Small intestine (tissue), 7 donors: ENCODE data around the gene SHPK. TPM values are rescaled to one million over a fixed set of nuclear protein-coding genes. Genes with fewer than 3 reads are reported as not detected.
"Not testable (repeated sequence)": the region's sequence is repeated elsewhere in the genome, so short reads cannot be mapped to it uniquely, and the experiment has no call there.

ENCODE experiments used
- DNase-seq, 2 donors: peaks; one replicate each; pipeline versions ENCODE4 v3.0.0 to v3.0.0-alpha.2; 2013
- FAIRE-seq: peaks from 2 replicates; lab custom pipeline; 2012; peaks lifted over from hg19 to GRCh38; lab: Jason Lieb, UNC
- H3K27ac ChIP-seq, 3 donors: one replicate each; pipeline ENCODE4 v1.5.1; 2013; ENCODE audit warnings: low read length in 2 of 3, mild to moderate bottlenecking in 2 of 3, control low read depth in 1 of 3, inconsistent platforms in 1 of 3, low read depth in 1 of 3, moderate library complexity in 1 of 3
- H3K27me3 ChIP-seq, 3 donors: one replicate each; pipeline ENCODE4 v1.6.1; 2013; ENCODE audit warnings: low read length in 3 of 3, inconsistent platforms in 1 of 3; ENCODE audit not compliant: control insufficient read depth in 3 of 3, insufficient read depth in 3 of 3
- H3K36me3 ChIP-seq, 3 donors: one replicate each; pipeline ENCODE4 v1.6.1; 2013; ENCODE audit warnings: low read length in 3 of 3, inconsistent platforms in 1 of 3, low read depth in 1 of 3, mild to moderate bottlenecking in 1 of 3, moderate library complexity in 1 of 3; ENCODE audit not compliant: control insufficient read depth in 3 of 3, insufficient read depth in 2 of 3
- H3K4me1 ChIP-seq, 3 donors: one replicate each; pipeline ENCODE4 v1.6.1; 2013; ENCODE audit warnings: low read length in 2 of 3, inconsistent platforms in 1 of 3, low read depth in 1 of 3, mild to moderate bottlenecking in 1 of 3, moderate library complexity in 1 of 3; ENCODE audit not compliant: control insufficient read depth in 3 of 3, insufficient read depth in 2 of 3
- H3K4me3 ChIP-seq, 3 donors: one replicate each; pipeline ENCODE4 v1.5.1; 2013; ENCODE audit warnings: low read length in 3 of 3, control low read depth in 1 of 3, inconsistent platforms in 1 of 3, low read depth in 1 of 3, mild to moderate bottlenecking in 1 of 3, moderate library complexity in 1 of 3
- H3K9me3 ChIP-seq, 2 donors: one replicate each; pipeline ENCODE4 v1.6.1; 2013; ENCODE audit warnings: low read depth in 1 of 2, low read length in 1 of 2; ENCODE audit not compliant: control insufficient read depth in 2 of 2, insufficient read depth in 1 of 2
- WGBS, 3 donors: extraction: QIAGEN DNeasy Blood & Tissue Kit; methylation state at CpG; one replicate each; pipeline ENCODE4 v1.1.7; 2013; 5-methylcytosine and 5-hydroxymethylcytosine counted together
- polyA plus RNA-seq, 4 donors: library from polyadenylated mRNA; stranded (reverse) in 3 of 4; unstranded in 1 of 4; fragments of 200-250 nt in 3 of 4; fragments of 120-200 nt in 1 of 4; gene quantifications; one replicate each; pipeline versions ENCODE4 v1.2.1 to v1.2.3, GENCODE V29; 2013
- donor health status: healthy with polysubstance abuse.
- donor health status: control.
- donor health status: control.
- donor health status: Bipolar disorder and iron deficiency.
- donor health status: healthy.

The SHPK gene
- polyA plus RNA-seq, 4 donors = 12.7 to 21.9 (median 18.1) TPM

GRCh38 chr17:3565143-3565542 lies 70.9 kb downstream of the SHPK start:
- Histone ChIP-seq H3K36me3 (peaks cover 0 to 33% (median 5%) of the 10 kb centered on the region in 3 donors), H3K4me3 (no peak overlapping the region), H3K9me3 (no peaks in the 10 kb centered on the region), H3K27ac (no peak overlapping the region), H3K27me3 (no peaks in the 10 kb centered on the region), H3K4me1 (no peaks in the 10 kb centered on the region)
- FAIRE-seq = no peak
- DNase-seq = no peak
- 85 to 95% (median 86%) methylated on average over 4 of the region's 4 CpGs for WGBS, 3 donors

- WGBS, 3 donors = 96 to 98% (median 97%) methylated on average over 18 to 28 of the region's 28 CpGs
- not testable (repeated sequence) for FAIRE-seq, H3K4me3 ChIP-seq, H3K27me3 ChIP-seq, H3K27ac ChIP-seq, DNase-seq, H3K4me1 ChIP-seq, H3K9me3 ChIP-seq
- peaks cover 0 to 24% (median 5%) of the 10 kb centered on the region in 3 donors for H3K36me3 ChIP-seq
Observed at GRCh38 chr17:3564241-3564640, 71.8 kb downstream of the SHPK start.

GRCh38 chr17:3559270-3559645 lies 76.8 kb downstream of the SHPK start:
- DNase-seq (no peak), FAIRE-seq (no peak)
- Histone ChIP-seq H3K36me3 (peaks cover 0 to 4% (median 0%) of the 10 kb centered on the region in 3 donors), H3K4me3 (no peak overlapping the region), H3K27ac (peak overlapping the region in 1 of 3 donors; percentile 85), H3K27me3 (no peaks in the 10 kb centered on the region), H3K9me3 (no peaks in the 10 kb centered on the region), H3K4me1 (peaks cover 0 to 28% (median 2%) of the 10 kb centered on the region in 3 donors)
- WGBS, 3 donors = 87 to 93% (median 91%) methylated on average over 9 of the region's 9 CpGs

- Histone ChIP-seq H3K27me3 (no peaks in the 10 kb centered on the region), H3K27ac (peak overlapping the region in 2 of 3 donors; percentile 77 to 85), H3K36me3 (peaks cover 0 to 9% (median 0%) of the 10 kb centered on the region in 3 donors), H3K9me3 (no peaks in the 10 kb centered on the region), H3K4me3 (no peak overlapping the region), H3K4me1 (peaks cover 0 to 28% (median 2%) of the 10 kb centered on the region in 3 donors)
- DNase-seq (peak; percentile 49 to 68), FAIRE-seq (no peak)
- WGBS, 3 donors = 21 to 35% (median 24%) methylated on average over 25 of the region's 25 CpGs
Observed at GRCh38 chr17:3558603-3559269, 77.3 kb downstream of the SHPK start.

Other genes with a start within 250 kb of the SHPK start
- gene OR3A2, start 249.9 kb downstream of the SHPK start, polyA plus RNA-seq = under 1 TPM in 1 of 4 donors, not detected in 3; 0.16 TPM
- not detected for gene OR1E1, start 237.8 kb downstream of the SHPK start, polyA plus RNA-seq
- gene OR3A3, start 224.9 kb downstream of the SHPK start, polyA plus RNA-seq = not detected
- gene OR1E2, start 202.4 kb downstream of the SHPK start, polyA plus RNA-seq = not detected
- gene SPATA22, start 164.4 kb downstream of the SHPK start, polyA plus RNA-seq = under 1 TPM in 1 of 4 donors, not detected in 3; 0.12 TPM
- gene ASPA, start 160.3 kb downstream of the SHPK start, polyA plus RNA-seq = 1 to 10 TPM; 1.9 to 8.1 (median 3.8) TPM
- 10 to 100 TPM in 1 of 4 donors, 1 to 10 TPM in 3; 1.1 to 20.1 (median 7.4) TPM for gene TRPV3, start 78.4 kb downstream of the SHPK start, polyA plus RNA-seq
- 10 to 100 TPM in 3 of 4 donors, 1 to 10 TPM in 1; 4.4 to 20.8 (median 13.0) TPM for gene TRPV1, start 26.8 kb downstream of the SHPK start, polyA plus RNA-seq
- 10 to 100 TPM in 1 of 4 donors, 1 to 10 TPM in 3; 5.4 to 19.7 (median 7.0) TPM for gene CTNS, start 510 bp upstream of the SHPK start, polyA plus RNA-seq
- gene TAX1BP3, start 32.3 kb upstream of the SHPK start, polyA plus RNA-seq = 100 to 1,000 TPM; 102 to 442 (median 235) TPM
- gene EMC6, start 32.6 kb upstream of the SHPK start, polyA plus RNA-seq = 10 to 100 TPM; 40.0 to 85.4 (median 71.9) TPM
- gene P2RX5, start 59.9 kb upstream of the SHPK start, polyA plus RNA-seq = 1 to 10 TPM in 2 of 4 donors, under 1 TPM in 2; 0.67 to 5.6 (median 1.9) TPM
- gene HASPIN, start 87.7 kb upstream of the SHPK start, polyA plus RNA-seq = 1 to 10 TPM in 2 of 4 donors, not detected in 2; 2.6 to 3.6 TPM
- 10 to 100 TPM; 39.4 to 57.8 (median 45.1) TPM for gene ITGAE, start 164.9 kb upstream of the SHPK start, polyA plus RNA-seq
- gene NCBP3, start 210.0 kb upstream of the SHPK start, polyA plus RNA-seq = 10 to 100 TPM; 14.9 to 64.3 (median 21.2) TPM